NCI-H2227 treated with DMSO at 0.1 percent for 48 hours (cell line): ENCODE measurements around the gene SDK2.

Experiments used
- DNase-seq: peaks from one replicate; lab custom pipeline; 2025; lab: John Stamatoyannopoulos, UW

SDK2 gene

DNA sequence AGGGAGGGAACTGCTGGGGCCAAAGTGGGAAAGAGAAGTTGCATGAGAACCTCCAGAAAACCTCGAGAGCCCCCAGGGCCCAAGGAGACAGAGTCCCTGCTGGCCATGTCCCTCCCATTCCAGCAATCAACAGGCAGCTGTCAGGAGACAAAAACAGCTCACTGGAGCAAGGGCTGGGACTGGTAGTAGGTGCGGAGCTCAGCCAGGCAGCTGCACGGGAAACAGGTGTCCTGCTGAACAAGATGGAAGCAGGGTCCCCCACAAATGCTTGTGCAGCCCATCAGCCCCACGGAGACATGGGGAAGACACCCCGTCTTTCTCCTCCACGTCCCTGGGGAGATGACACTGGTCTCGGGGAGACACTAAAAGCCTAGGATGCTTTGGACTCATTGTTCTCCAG lies 34.5 kb downstream of the SDK2 start:
- DNase-seq = no peak

DNA sequence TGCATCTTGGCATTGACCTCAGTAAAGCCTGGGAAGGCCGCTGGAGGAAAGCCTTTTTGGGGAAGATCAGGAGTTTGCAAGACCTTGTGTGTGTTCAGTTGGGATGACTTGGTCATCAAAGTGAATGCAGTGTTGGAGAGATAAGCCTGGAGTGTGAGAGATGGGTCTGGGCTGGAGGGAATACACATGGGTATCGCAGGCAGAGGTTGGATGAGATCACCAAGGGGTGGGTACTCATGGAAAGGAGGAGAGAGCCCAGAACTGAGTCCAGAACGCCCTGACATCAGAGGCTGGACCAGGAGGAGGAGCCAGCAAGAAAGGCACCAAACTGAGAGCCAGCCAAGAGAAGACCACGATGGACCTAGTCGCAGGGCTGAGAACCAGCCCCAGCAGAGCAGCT lies 35.2 kb downstream of the SDK2 start:
- no peak for DNase-seq

DNA sequence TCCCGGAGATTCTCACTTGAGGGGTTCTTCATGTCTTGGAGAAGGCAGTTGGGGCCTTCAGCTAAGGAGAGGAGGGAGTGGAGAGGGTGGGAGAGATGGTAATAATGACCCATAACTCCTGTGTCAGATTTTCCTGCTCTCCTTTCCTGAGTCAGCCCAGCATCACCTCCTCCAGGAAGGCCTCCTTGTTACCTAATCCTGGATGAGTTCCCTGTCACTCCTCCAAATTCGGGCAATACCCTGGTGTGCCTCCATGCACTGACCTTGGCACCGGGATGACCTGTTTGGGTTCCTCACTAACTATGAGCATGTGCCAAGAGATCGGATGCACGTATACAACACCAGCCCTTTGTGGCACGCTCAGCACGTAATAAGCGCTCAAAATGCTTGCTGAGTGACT lies 38.8 kb downstream of the SDK2 start:
- no peak for DNase-seq

DNA sequence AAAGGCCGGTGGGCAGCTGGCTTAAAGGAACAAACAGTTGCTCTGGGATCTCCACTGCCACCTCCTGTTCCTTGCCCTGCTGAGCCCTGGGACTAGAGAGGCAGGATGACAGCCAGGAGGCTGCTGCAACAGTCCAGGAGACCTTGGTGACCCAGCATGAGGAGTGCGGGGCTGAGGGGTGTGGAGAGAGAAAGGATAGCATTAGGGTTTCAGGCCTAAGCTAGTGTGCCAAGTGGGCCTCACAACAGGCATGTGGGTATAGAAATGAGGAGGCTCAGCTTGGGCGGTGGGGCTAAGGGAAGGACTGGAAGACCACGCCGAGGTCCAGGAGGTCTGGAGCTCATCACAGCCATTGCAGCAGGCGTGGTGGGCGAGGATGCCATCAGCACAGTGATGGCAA lies 39.8 kb downstream of the SDK2 start:
- DNase-seq = no peak

DNA sequence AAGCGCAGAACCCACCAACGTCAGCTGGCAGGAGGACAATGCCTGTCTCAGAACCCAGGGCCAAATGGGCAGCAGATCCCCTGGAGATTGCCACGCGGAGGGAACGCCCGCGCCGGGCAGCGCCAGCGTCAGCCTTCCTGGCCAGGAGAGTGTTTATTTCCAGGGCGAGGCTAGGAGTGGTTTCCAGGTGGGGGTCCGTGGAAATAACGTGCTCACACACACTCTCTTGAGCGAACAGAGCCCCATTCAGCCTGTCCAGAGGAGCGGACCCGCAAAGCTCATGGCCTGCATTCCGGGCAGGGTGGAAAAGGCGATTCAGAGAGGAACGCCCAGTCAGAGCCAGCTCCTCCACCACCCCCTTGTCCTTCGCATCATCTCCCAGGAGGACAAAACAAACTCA lies 40.3 kb downstream of the SDK2 start:
- DNase-seq = no peak

GRCh38 chr17:73600103-73600871 lies 44.0 kb downstream of the SDK2 start:
- no peak for DNase-seq

- no peak for DNase-seq
Measured at GRCh38 chr17:73599599-73599998, 44.6 kb downstream of the SDK2 start.

- no peak for DNase-seq
Measured at GRCh38 chr17:73598212-73598611, 46.0 kb downstream of the SDK2 start.

DNA sequence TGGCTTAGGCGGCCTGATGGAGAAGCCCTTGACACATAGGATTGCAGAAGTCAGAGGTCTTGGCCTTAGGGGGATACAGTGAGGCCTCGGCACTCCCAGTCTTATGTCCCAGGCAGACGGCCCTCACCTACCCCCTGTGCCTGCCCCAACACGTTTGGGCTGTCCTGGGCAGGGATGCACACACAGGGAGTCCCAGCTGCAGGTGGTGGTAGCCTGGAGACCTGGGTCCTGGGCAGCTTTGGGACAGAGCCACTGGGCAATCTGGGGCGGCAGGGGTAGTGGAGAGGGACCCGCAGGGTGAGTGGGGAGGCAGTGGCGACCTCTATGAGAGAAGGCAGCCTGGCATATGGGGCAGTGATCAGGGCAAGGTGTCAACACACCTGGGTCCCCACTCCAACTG lies 48.3 kb downstream of the SDK2 start:
- no peak for DNase-seq

- DNase-seq = no peak
Measured at GRCh38 chr17:73595479-73595878, 48.8 kb downstream of the SDK2 start.

DNA sequence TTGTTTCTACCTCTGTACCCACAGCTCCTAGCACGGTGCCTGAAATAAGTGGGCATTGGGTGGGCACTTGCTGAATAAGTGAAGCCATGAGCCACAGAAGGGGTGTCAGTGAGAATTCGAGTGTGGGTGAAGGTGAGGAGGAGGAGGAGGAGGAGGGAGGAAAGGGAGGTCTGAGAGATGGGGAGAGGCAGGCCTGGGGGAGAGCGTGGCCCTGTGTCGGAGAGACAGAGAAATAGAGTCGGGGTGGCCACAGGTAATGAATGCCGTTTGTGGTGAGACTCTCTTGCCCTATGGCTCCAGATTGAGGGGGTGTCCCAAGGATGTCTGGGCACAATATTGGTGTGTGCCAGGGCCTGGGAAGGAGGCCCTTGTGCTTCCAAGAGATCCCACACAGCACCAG lies 49.2 kb downstream of the SDK2 start:
- DNase-seq = no peak

- DNase-seq = no peak
Measured at GRCh38 chr17:73594598-73594997, 49.6 kb downstream of the SDK2 start.

DNA sequence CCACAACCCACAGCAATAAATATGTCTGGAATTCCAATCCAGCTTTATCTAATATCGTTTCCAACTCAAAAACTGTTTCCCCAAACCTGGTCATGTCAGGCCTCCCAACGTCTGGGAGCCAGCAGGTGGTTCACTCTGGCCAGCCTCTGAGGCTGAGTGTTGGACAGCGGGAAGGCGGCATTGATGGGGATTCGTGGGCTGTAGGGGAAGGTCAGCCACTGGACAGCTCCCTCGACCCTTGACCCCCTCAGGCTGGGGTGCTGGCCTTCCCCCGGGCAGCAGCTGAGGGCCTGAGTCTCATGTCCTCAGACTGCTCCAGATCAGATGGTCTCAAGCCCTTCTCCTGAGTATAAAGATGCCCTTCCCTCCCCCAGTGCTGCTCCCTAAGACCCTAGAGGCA lies 50.2 kb downstream of the SDK2 start:
- DNase-seq = no peak

DNA sequence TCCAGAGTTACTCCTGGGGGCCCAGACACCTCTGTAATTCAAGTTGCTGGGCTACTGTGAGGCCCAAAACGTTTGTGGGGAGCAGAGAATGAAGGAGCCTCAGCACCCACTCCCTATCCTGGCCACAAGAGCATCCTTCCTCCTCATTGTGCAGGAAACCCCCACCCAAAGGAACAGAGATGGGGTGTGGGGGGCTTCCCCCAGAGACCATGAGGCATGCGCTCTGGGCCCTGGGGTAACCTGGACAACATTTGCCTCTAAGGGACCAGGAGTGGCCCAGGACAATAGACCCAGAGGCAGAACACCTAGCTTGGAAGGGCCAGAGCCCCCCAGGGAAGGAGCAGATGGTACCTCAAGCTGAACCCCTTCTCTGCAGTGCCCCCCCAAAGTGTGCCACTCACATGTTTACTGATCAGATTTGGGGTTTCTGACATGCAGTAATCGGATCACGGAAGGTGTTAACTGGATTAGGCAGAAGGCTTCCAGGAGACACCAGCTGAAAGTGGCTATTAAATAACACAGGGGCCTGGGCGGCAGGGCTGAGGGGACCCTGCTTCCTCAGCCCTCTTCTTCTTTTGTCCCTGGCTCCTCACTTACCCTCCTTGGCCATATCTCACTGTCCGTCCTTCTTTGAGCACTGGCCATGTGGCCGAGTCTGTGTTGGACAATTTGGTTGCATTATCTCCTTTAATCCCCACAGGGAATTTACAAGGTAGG lies 50.8 kb downstream of the SDK2 start:
- no peak for DNase-seq

DNA sequence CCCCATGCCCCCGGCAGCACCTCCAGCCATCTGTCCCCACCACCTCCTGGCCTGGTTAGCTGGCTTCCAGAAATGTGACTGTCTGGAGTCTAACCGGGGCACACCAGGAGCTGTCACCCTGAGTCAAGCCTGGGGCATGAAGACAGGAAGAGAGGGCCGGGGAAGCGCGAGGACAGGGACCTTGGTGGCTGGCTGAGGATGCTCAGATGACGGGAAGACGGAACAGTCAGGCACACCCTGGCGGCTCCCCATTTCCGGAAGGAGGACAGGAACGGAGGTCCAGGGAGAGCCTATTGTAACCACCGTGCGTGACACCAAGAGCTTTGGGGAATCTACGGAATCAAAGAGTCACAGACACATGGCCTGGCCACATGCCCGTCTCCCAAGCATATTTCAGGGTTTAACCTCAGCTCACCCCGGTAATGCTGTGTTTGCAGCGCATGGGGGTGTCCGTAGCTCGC lies 51.7 kb downstream of the SDK2 start:
- no peak for DNase-seq

- DNase-seq = no peak
Measured at GRCh38 chr17:73592079-73592415, 52.2 kb downstream of the SDK2 start.

DNA sequence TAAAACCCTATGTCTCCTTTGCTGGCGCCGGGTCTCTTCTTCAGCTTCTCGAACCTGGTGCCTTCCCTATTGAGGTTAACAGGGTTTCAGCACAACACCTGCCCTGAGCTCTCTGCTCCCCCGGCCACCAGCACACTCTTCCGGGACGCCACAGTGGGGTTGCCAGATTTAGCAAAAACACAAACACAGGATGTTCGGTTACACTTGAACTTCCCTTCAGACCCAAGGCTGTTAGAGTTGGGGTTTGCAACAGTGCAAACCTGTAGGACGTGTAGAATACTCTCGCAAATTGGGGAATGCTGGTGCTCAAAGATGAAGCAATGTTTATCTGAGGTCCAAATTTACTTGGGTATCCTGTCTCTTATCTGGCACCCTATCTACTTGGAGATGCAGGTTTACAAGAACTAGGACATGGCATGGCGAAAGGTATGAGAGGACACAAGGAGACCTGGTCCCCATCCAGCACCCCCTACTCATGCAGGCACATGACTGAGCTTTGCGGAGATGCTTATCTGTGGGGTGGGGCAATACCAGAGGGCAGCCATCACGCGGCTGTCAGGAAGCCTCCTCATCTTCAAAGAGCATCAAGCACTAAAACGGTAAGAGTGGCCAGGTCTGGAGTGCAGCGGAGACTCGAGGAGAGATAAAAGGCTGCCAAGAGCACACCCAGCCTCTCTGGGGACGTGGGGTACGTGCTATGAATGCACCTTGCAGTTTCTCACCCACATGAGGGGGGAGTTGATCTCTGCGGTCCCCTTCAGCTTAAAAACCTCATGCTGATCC lies 52.8 kb downstream of the SDK2 start:
- DNase-seq = no peak

DNA sequence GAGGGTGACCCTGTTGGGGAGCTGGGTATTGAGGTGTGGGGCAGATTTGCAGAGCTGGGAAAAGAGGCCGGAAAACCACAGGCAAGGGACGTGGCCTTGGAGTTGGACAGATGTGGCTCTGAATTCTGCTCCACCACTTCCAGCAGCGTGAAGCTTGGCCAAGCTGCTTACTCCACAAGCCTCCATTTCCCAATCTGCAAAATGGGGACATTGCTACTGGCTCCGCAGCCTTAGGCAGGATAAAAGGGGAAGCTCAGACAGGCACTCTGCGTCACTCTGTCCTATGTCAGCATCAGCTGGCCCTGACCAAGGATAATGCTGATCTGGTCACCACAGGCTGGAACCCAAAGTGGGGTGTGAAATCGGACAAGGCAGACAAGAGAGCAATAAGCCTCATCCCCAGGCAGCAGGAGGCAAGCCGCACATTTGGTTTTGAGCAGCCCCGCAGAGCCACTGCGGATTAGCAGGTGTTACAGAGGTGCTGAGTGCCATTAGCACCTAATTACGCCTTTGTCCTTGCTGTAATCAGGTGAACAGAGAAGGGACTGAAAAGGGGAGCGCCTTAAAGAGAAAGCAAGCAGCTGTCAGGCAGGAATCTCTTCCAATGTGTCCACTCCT lies 54.8 kb downstream of the SDK2 start:
- no peak for DNase-seq

GRCh38 chr17:73588891-73589290 lies 55.4 kb downstream of the SDK2 start:
- peak; percentile 65 for DNase-seq

DNA sequence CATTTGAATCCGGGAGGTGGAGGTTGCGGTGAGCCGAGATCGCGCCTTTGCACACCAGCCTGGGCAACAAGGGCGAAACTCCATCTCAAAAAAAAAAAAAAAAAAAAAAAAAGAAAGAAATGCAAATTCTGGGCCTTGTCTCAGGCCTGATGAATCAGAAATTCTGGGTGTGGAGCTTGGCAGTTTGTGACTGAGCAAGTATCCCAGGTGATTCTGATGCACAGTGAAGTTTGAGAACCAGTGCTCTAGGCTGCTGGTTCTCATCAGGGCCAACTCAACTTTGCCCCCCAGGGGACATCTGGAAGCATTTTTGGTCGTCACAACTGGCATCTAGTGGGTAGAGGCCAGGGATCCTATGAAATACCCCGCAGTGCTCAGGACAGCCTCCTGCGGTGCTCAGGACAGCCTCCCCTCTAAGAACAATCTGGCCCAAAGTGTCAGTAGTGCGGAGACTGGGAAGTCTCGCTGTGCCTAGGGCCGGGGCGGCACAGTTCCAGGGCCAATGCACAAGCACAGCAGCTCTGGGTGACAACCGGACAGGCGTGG lies 55.9 kb downstream of the SDK2 start:
- no peak for DNase-seq

DNA sequence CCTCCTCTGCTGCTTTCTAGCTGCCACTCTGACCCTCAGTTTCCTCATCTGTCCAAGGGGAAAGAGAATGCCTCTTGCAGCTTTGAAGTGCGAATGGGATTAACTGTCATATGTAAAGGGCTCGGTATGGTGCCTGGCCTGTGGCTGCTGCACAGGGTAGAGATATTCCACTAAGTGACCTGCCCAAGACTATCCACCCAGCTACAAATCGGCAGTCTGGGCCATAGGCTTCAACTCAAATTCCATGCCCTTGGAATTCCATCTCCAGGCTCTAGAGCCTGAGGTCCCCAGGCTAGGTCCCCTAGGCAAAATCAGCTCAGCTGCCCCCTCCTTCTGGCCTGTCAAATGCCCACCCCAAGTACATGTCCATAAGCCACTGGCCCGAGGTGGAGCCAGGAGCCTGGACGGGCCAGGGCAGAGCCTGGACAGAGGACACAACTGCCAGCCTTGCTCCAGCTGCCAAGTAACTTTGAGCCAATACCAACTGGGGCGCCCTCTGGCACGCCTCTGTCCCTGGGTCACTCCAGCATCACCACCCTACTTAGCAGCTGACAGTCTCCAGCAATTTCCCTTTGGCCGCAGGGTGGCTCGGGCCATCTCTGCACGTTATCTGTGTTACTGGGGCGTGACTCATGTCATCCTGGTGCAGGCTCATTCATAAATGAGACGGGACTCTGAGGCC lies 57.2 kb downstream of the SDK2 start:
- DNase-seq = no peak
